NCI-H146 treated with DMSO at 0.1 percent for 48 hours (cell line): ENCODE data around the gene CMPK1.
A peak's percentile ranks its signal among the peaks of the same experiment; 100 is the strongest.

ENCODE experiments used
- DNase-seq: peaks from one replicate; lab custom pipeline; 2025; ENCODE audit not compliant: unreplicated experiment; lab: John Stamatoyannopoulos, UW

Gene CMPK1

DNA sequence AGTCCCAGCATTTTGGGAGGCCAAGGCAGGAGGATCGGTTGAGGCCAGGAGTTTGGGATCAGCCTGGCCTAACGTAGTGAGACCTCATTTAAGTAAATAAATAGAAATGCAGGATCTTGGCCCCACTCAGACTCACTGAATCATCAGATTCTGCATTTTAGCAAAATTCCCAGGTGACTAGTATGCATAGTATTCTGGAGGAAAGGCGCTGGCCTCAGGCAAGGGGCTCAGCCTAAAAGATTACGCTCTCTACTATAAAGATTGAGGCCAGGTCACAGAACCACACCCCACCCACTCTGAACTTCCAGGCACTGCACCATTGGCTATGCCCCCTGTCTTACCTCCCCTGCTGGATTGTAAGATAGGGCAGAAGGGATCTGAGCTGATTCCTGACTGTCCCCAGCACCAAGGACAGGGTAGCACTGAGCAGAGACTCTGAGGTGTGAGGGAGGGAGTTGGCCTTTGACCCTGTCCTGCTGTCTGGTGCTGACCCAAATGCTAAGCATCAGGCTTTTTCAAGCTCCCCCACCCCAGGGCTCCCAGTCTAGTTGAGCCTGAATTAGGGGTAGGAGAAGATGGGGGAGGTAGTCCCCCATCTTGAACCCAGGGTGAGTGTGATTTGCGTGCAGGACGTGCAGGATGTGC is 85.2 kb downstream of the CMPK1 start:
- no peak for DNase-seq

- DNase-seq: no peak
These were observed 87.0 kb downstream of the CMPK1 start for GRCh38 chr1:47420547-47420946.

GRCh38 chr1:47423872-47424271 is 90.3 kb downstream of the CMPK1 start:
- DNase-seq: no peak

- peak; percentile 15 for DNase-seq
These were observed 90.9 kb downstream of the CMPK1 start for GRCh38 chr1:47424336-47424982.
